HepG2 (cell line): ENCODE measurements around the gene TM9SF2. TPM values are rescaled to one million over a fixed set of nuclear protein-coding genes. Genes with fewer than 3 reads are reported as not detected.
A peak's percentile ranks its signal among the peaks of the same experiment; 100 is the strongest.

ENCODE experiments used
- ATAD3A ChIP-seq: sonication (generic); formaldehyde crosslinking; IDR thresholded peaks from 2 replicates; pipeline ENCODE4 v1.4.0; 2020; ENCODE audit warnings: missing genetic modification reagents
- EED ChIP-seq: sonication (generic); formaldehyde crosslinking; IDR thresholded peaks from 2 replicates; pipeline ENCODE4 v1.5.0; 2020; ENCODE audit warnings: mild to moderate bottlenecking, missing genetic modification reagents
- ELF4 ChIP-seq: sonication (generic); formaldehyde crosslinking; IDR thresholded peaks from 2 replicates; pipeline ENCODE4 v1.5.0; 2020; ENCODE audit warnings: missing genetic modification reagents, mild to moderate bottlenecking, moderate library complexity, borderline replicate concordance
- MEF2D ChIP-seq: sonication (generic); formaldehyde crosslinking; IDR thresholded peaks from 2 replicates; pipeline ENCODE4 v1.5.1; 2020; ENCODE audit warnings: mild to moderate bottlenecking, missing genetic modification reagents
- SMYD3 ChIP-seq: sonication (generic); formaldehyde crosslinking; IDR thresholded peaks from 2 replicates; pipeline ENCODE4 v1.8.1; 2023; ENCODE audit warnings: mild to moderate bottlenecking, missing genetic modification reagents
- SNAPC2 ChIP-seq: sonication (generic); formaldehyde crosslinking; IDR thresholded peaks from 2 replicates; pipeline ENCODE4 v1.8.1; 2022; ENCODE audit warnings: mild to moderate bottlenecking, missing genetic modification reagents
- SRF ChIP-seq: IDR thresholded peaks from 2 replicates; pipeline ENCODE4 v1.6.1; 2011; ENCODE audit warnings: mild to moderate bottlenecking, low read depth, low read length, moderate library complexity
- SUZ12 ChIP-seq: fragments of 150-350 bp; IDR thresholded peaks from 2 replicates; pipeline ENCODE4 v1.6.1; 2014; ENCODE audit warnings: low read depth, low read length
- ZNF354B ChIP-seq: sonication (generic); formaldehyde crosslinking; IDR thresholded peaks from 2 replicates; pipeline ENCODE4 v1.8.0; 2022; ENCODE audit warnings: mild to moderate bottlenecking, missing genetic modification reagents
- ZNF570 ChIP-seq: sonication (generic); formaldehyde crosslinking; IDR thresholded peaks from 2 replicates; pipeline ENCODE4 v1.4.0; 2020; ENCODE audit warnings: mild to moderate bottlenecking, missing genetic modification reagents, borderline replicate concordance
- ZNF674 ChIP-seq: sonication (generic); formaldehyde crosslinking; IDR thresholded peaks from 2 replicates; pipeline ENCODE4 v1.5.0; 2020; ENCODE audit warnings: low read depth, mild to moderate bottlenecking, missing genetic modification reagents
- polyA plus RNA-seq, 8 experiments: library from polyadenylated mRNA; depleted of rRNA in 3 of 8; stranded (reverse) in 7 of 8; unstranded in 1 of 8; fragments of >200 nt; fragmentation: Illumina TruSeq in 4 of 8; extraction: Trizol in 4 of 8; gene quantifications; 2 replicates each; pipeline versions ENCODE4 v1.2.1 to v1.2.3, GENCODE V29; 2011 to 2016; ENCODE audit warnings: low read depth in 4 of 8, missing spikeins in 1 of 8, mixed read lengths in 1 of 8; ENCODE audit not compliant: insufficient read depth in 1 of 8
- total RNA-seq, 5 experiments: library from RNA; depleted of rRNA; stranded (reverse); fragments of >200 nt; fragmentation: Illumina TruSeq; extraction: Trizol; gene quantifications; 2 replicates each; pipeline ENCODE4 v1.2.3, GENCODE V29; 2016; ENCODE audit warnings: low read depth in 1 of 5
- TF ChIP-seq, protein P1 (sequence below): sonication (generic); formaldehyde crosslinking; IDR thresholded peaks from 2 replicates; pipeline ENCODE4 v1.4.0; 2020; ENCODE audit warnings: missing genetic modification reagents, borderline replicate concordance
- TF ChIP-seq, protein P2 (sequence below): sonication (generic); formaldehyde crosslinking; IDR thresholded peaks from 2 replicates; pipeline ENCODE4 v1.5.1; 2020; ENCODE audit warnings: mild to moderate bottlenecking, missing genetic modification reagents, moderate library complexity
- TF ChIP-seq, protein P3 (sequence below): sonication (generic); formaldehyde crosslinking; IDR thresholded peaks from 2 replicates; pipeline ENCODE4 v1.8.1; 2023; ENCODE audit warnings: mild to moderate bottlenecking, missing genetic modification reagents, borderline replicate concordance
- TF ChIP-seq, protein P4 (sequence below): sonication (generic); formaldehyde crosslinking; IDR thresholded peaks from 2 replicates; pipeline ENCODE4 v1.5.0; 2020; ENCODE audit warnings: mild to moderate bottlenecking, missing genetic modification reagents
- TF ChIP-seq, protein P5 (sequence below): sonication (generic); formaldehyde crosslinking; IDR thresholded peaks from 2 replicates; pipeline ENCODE4 v1.4.0; 2020; ENCODE audit warnings: missing genetic modification reagents, mild to moderate bottlenecking, borderline replicate concordance

TM9SF2 gene
- total and polyA plus RNA-seq, 2 of the 13 experiments (the other 11 are each of a cell fraction or from before 2014, with no cell fraction given) = 94.1 to 123 TPM

DNA sequence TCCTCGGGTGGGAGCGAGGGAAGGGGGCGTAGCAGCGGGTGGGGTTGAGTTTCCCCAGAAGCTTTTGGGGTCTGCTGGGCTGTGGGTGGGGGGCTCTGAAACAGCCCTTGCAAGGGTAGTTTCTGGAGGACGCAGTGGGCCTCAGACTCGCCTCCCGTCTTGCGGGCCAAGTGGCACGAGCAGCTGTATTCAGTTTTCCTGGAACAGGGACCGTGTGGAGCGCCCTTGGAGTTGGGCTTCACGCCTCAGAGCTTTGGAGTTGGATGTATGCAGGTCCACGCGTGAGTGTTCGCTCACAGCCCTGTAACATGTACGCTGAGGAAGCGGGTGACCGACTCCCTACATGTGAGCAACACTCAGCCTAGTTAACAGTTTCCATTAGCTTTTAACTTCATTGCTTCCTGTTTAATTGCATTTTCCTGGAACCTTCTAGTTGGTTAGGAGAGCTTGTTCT is 603 bp downstream of the TM9SF2 start (continued):
- TF ChIP-seq, protein P1, sequence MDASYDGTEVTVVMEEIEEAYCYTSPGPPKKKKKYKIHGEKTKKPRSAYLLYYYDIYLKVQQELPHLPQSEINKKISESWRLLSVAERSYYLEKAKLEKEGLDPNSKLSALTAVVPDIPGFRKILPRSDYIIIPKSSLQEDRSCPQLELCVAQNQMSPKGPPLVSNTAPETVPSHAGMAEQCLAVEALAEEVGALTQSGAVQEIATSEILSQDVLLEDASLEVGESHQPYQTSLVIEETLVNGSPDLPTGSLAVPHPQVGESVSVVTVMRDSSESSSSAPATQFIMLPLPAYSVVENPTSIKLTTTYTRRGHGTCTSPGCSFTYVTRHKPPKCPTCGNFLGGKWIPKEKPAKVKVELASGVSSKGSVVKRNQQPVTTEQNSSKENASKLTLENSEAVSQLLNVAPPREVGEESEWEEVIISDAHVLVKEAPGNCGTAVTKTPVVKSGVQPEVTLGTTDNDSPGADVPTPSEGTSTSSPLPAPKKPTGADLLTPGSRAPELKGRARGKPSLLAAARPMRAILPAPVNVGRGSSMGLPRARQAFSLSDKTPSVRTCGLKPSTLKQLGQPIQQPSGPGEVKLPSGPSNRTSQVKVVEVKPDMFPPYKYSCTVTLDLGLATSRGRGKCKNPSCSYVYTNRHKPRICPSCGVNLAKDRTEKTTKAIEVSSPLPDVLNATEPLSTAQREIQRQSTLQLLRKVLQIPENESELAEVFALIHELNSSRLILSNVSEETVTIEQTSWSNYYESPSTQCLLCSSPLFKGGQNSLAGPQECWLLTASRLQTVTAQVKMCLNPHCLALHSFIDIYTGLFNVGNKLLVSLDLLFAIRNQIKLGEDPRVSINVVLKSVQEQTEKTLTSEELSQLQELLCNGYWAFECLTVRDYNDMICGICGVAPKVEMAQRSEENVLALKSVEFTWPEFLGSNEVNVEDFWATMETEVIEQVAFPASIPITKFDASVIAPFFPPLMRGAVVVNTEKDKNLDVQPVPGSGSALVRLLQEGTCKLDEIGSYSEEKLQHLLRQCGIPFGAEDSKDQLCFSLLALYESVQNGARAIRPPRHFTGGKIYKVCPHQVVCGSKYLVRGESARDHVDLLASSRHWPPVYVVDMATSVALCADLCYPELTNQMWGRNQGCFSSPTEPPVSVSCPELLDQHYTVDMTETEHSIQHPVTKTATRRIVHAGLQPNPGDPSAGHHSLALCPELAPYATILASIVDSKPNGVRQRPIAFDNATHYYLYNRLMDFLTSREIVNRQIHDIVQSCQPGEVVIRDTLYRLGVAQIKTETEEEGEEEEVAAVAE = 0 out of 2 replicates have a peak, but pooled peaks have one; percentile 11
- TF ChIP-seq SUZ12 (no peak), ZNF570 (no peak), SRF (no peak), ZNF354B (0 out of 2 replicates have a peak, but pooled peaks have one; percentile 35), EED (0 out of 2 replicates have a peak, but pooled peaks have one; percentile 74), ZNF674 (CRISPR knock-in tag) (0 out of 2 replicates have a peak, but pooled peaks have one; percentile 32), SMYD3 (0 out of 2 replicates have a peak, but pooled peaks have one; percentile 43), MEF2D (peak; percentile 18), ELF4 (0 out of 2 replicates have a peak, but pooled peaks have one; percentile 28), SNAPC2 (CRISPR knock-in tag) (0 out of 2 replicates have a peak, but pooled peaks have one; percentile 50), ATAD3A (CRISPR knock-in tag) (no peak)
- TF ChIP-seq, protein P2, sequence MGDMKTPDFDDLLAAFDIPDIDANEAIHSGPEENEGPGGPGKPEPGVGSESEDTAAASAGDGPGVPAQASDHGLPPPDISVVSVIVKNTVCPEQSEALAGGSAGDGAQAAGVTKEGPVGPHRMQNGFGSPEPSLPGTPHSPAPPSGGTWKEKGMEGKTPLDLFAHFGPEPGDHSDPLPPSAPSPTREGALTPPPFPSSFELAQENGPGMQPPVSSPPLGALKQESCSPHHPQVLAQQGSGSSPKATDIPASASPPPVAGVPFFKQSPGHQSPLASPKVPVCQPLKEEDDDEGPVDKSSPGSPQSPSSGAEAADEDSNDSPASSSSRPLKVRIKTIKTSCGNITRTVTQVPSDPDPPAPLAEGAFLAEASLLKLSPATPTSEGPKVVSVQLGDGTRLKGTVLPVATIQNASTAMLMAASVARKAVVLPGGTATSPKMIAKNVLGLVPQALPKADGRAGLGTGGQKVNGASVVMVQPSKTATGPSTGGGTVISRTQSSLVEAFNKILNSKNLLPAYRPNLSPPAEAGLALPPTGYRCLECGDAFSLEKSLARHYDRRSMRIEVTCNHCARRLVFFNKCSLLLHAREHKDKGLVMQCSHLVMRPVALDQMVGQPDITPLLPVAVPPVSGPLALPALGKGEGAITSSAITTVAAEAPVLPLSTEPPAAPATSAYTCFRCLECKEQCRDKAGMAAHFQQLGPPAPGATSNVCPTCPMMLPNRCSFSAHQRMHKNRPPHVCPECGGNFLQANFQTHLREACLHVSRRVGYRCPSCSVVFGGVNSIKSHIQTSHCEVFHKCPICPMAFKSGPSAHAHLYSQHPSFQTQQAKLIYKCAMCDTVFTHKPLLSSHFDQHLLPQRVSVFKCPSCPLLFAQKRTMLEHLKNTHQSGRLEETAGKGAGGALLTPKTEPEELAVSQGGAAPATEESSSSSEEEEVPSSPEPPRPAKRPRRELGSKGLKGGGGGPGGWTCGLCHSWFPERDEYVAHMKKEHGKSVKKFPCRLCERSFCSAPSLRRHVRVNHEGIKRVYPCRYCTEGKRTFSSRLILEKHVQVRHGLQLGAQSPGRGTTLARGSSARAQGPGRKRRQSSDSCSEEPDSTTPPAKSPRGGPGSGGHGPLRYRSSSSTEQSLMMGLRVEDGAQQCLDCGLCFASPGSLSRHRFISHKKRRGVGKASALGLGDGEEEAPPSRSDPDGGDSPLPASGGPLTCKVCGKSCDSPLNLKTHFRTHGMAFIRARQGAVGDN = peak; percentile 24; the same call in 1 of the 2 replicates
- TF ChIP-seq, protein P3, sequence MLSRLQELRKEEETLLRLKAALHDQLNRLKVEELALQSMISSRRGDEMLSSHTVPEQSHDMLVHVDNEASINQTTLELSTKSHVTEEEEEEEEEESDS = 0 out of 2 replicates have a peak, but pooled peaks have one; percentile 54
- TF ChIP-seq, protein P4, sequence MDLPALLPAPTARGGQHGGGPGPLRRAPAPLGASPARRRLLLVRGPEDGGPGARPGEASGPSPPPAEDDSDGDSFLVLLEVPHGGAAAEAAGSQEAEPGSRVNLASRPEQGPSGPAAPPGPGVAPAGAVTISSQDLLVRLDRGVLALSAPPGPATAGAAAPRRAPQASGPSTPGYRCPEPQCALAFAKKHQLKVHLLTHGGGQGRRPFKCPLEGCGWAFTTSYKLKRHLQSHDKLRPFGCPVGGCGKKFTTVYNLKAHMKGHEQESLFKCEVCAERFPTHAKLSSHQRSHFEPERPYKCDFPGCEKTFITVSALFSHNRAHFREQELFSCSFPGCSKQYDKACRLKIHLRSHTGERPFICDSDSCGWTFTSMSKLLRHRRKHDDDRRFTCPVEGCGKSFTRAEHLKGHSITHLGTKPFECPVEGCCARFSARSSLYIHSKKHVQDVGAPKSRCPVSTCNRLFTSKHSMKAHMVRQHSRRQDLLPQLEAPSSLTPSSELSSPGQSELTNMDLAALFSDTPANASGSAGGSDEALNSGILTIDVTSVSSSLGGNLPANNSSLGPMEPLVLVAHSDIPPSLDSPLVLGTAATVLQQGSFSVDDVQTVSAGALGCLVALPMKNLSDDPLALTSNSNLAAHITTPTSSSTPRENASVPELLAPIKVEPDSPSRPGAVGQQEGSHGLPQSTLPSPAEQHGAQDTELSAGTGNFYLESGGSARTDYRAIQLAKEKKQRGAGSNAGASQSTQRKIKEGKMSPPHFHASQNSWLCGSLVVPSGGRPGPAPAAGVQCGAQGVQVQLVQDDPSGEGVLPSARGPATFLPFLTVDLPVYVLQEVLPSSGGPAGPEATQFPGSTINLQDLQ (CRISPR knock-in tag) = 0 out of 2 replicates have a peak, but pooled peaks have one; percentile 71
- TF ChIP-seq, protein P5, sequence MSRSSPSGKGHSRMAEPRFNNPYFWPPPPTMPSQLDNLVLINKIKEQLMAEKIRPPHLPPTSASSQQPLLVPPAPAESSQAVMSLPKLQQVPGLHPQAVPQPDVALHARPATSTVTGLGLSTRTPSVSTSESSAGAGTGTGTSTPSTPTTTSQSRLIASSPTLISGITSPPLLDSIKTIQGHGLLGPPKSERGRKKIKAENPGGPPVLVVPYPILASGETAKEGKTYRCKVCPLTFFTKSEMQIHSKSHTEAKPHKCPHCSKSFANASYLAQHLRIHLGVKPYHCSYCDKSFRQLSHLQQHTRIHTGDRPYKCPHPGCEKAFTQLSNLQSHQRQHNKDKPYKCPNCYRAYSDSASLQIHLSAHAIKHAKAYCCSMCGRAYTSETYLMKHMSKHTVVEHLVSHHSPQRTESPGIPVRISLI (CRISPR knock-in tag) = 0 out of 2 replicates have a peak, but pooled peaks have one; percentile 2
